Measurements from ENCODE around the gene RASAL1.

The RASAL1 gene

GRCh38 chr12:113114447-113115178 is 20.9 kb downstream of the RASAL1 start:
- DNase-seq: no peak

- no peak for DNase-seq
Measured at GRCh38 chr12:113113397-113113796, 22.2 kb downstream of the RASAL1 start.

- no peak for DNase-seq
Measured at GRCh38 chr12:113112043-113112899, 23.3 kb downstream of the RASAL1 start.

GRCh38 chr12:113111247-113111646 is 24.3 kb downstream of the RASAL1 start:
- DNase-seq: no peak

GRCh38 chr12:113109872-113110599 is 25.5 kb downstream of the RASAL1 start:
- no peak for DNase-seq

GRCh38 chr12:113109360-113109759 is 26.2 kb downstream of the RASAL1 start:
- DNase-seq: no peak

- DNase-seq: no peak
Measured at GRCh38 chr12:113108308-113108707, 27.3 kb downstream of the RASAL1 start.

GRCh38 chr12:113106361-113106760 is 29.2 kb downstream of the RASAL1 start:
- no peak for DNase-seq

GRCh38 chr12:113105606-113106271 is 29.8 kb downstream of the RASAL1 start:
- DNase-seq: no peak

- no peak for DNase-seq
Measured at GRCh38 chr12:113104953-113105510, 30.5 kb downstream of the RASAL1 start.

GRCh38 chr12:113103756-113104450 is 31.7 kb downstream of the RASAL1 start:
- peak; percentile 35 to 80 for DNase-seq

GRCh38 chr12:113102811-113103210 is 32.8 kb downstream of the RASAL1 start:
- DNase-seq: no peak

GRCh38 chr12:113101751-113102150 is 33.8 kb downstream of the RASAL1 start:
- no peak for DNase-seq

- DNase-seq: no peak
Measured at GRCh38 chr12:113099764-113100163, 35.8 kb downstream of the RASAL1 start.

GRCh38 chr12:113099364-113099763 is 36.2 kb downstream of the RASAL1 start:
- DNase-seq: no peak

- DNase-seq: peak; percentile 71 to 86
Measured at GRCh38 chr12:113098441-113099028, 37.0 kb downstream of the RASAL1 start.

GRCh38 chr12:113097716-113098440 is 37.7 kb downstream of the RASAL1 start:
- DNase-seq: peak in 1 of 2 experiments; percentile 46

GRCh38 chr12:113096675-113097461 is 38.7 kb downstream of the RASAL1 start:
- DNase-seq: no peak

- DNase-seq: no peak
Measured at GRCh38 chr12:113095405-113095804, 40.2 kb downstream of the RASAL1 start.

- DNase-seq: no peak
Measured at GRCh38 chr12:113094738-113095137, 40.8 kb downstream of the RASAL1 start.

Measured in NCI-H526 (cell line).